Right forelimb (tissue), 1 donor: ENCODE results near the gene RALY.
A peak's percentile ranks its signal among the peaks of the same experiment; 100 is the strongest.

Source experiments
- DNase-seq: peaks from one replicate; pipeline ENCODE4 v3.0.0-alpha.2; 2018

The RALY gene

GRCh38 chr20:34084227-34084923, 90.7 kb downstream of the RALY start:
- no peak for DNase-seq

- DNase-seq: no peak
Measured at GRCh38 chr20:34085544-34086040, 91.9 kb downstream of the RALY start.

- no peak for DNase-seq
Measured at GRCh38 chr20:34088305-34089174, 94.8 kb downstream of the RALY start.

- DNase-seq: no peak
Measured at GRCh38 chr20:34089175-34089479, 95.4 kb downstream of the RALY start.

- no peak for DNase-seq
Measured at GRCh38 chr20:34089655-34090345, 96.1 kb downstream of the RALY start.

GRCh38 chr20:34090645-34091044, 96.9 kb downstream of the RALY start:
- no peak for DNase-seq

- DNase-seq: no peak
Measured at GRCh38 chr20:34091637-34092200, 98.0 kb downstream of the RALY start.

- no peak for DNase-seq
Measured at GRCh38 chr20:34093895-34094294, 100.2 kb downstream of the RALY start.

- no peak for DNase-seq
Measured at GRCh38 chr20:34095825-34096224, 102.1 kb downstream of the RALY start.

GRCh38 chr20:34096699-34097444, 103.2 kb downstream of the RALY start:
- DNase-seq: no peak

- no peak for DNase-seq
Measured at GRCh38 chr20:34098570-34098969, 104.9 kb downstream of the RALY start.

GRCh38 chr20:34099675-34100074, 106.0 kb downstream of the RALY start:
- no peak for DNase-seq

GRCh38 chr20:34100576-34100975, 106.9 kb downstream of the RALY start:
- no peak for DNase-seq

- no peak for DNase-seq
Measured at GRCh38 chr20:34102342-34102741, 108.6 kb downstream of the RALY start.

GRCh38 chr20:34104059-34104458, 110.3 kb downstream of the RALY start:
- DNase-seq: no peak

- no peak for DNase-seq
Measured at GRCh38 chr20:34105978-34106675, 112.4 kb downstream of the RALY start.

- no peak for DNase-seq
Measured at GRCh38 chr20:34108616-34109174, 115.0 kb downstream of the RALY start.

- DNase-seq: no peak
Measured at GRCh38 chr20:34109442-34109841, 115.7 kb downstream of the RALY start.

GRCh38 chr20:34110025-34110744, 116.5 kb downstream of the RALY start:
- DNase-seq: no peak

- peak; percentile 61 for DNase-seq
Measured at GRCh38 chr20:34110745-34111641, 117.3 kb downstream of the RALY start.
